ENCODE measurements around the gene NUDT16L1.

Gene NUDT16L1

GRCh38 chr16:4691666-4692412 lies 1.5 kb upstream of the NUDT16L1 start:
- no peaks in the 10 kb centered on the region for H3K9me3 Mint-ChIP-seq
- ATAC-seq (replicated peaks) = no peak
- H3K4me1 Mint-ChIP-seq = peaks cover 22 to 41% of the 10 kb centered on the region in 2 donors
- DNase-seq = no peak
- H3K27ac Mint-ChIP-seq = peak overlapping the region; percentile 94
- no peaks in the 10 kb centered on the region for H3K27me3 Mint-ChIP-seq
- peaks cover 25 to 35% of the 10 kb centered on the region in 2 donors for H3K36me3 Mint-ChIP-seq
- peak overlapping the region; percentile 87 to 90 for H3K4me3 Mint-ChIP-seq

GRCh38 chr16:4692460-4693295 lies 684 bp upstream of the NUDT16L1 start:
- Mint-ChIP-seq H3K4me1 (peaks cover 22 to 41% of the 10 kb centered on the region in 2 donors), H3K9me3 (no peaks in the 10 kb centered on the region), H3K27me3 (no peaks in the 10 kb centered on the region), H3K4me3 (peak overlapping the region; percentile 87 to 90), H3K27ac (peak overlapping the region; percentile 94), H3K36me3 (peaks cover 26 to 31% of the 10 kb centered on the region in 2 donors)
- DNase-seq (no peak), ATAC-seq (replicated peaks) (peak; percentile 15 to 19)

- H3K27ac Mint-ChIP-seq = peak overlapping the region; percentile 83
- H3K27me3 Mint-ChIP-seq = no peaks in the 10 kb centered on the region
- no peaks in the 10 kb centered on the region for H3K9me3 Mint-ChIP-seq
- peak overlapping the region; percentile 79 to 90 for H3K4me3 Mint-ChIP-seq
- ATAC-seq (replicated peaks) (peak; percentile 48 to 58), DNase-seq (peak; percentile 32)
- H3K4me1 Mint-ChIP-seq = peaks cover 20 to 41% of the 10 kb centered on the region in 2 donors
- peaks cover 23 to 27% of the 10 kb centered on the region in 2 donors for H3K36me3 Mint-ChIP-seq
These were observed 737 bp downstream of the NUDT16L1 start for GRCh38 chr16:4693956-4694641.

- no peak for DNase-seq
- H3K4me1 Mint-ChIP-seq = peaks cover 20 to 41% of the 10 kb centered on the region in 2 donors
These were observed 1.5 kb downstream of the NUDT16L1 start for GRCh38 chr16:4694642-4695451.

GRCh38 chr16:4695473-4696171 lies 2.3 kb downstream of the NUDT16L1 start:
- H3K9me3 Mint-ChIP-seq = no peaks in the 10 kb centered on the region
- H3K4me1 Mint-ChIP-seq = peaks cover 19 to 36% of the 10 kb centered on the region in 2 donors

More at GRCh38 chr16:4694642-4695451, 1.5 kb downstream of the NUDT16L1 start:
- Mint-ChIP-seq H3K4me3 (peak overlapping the region; percentile 79 to 90), H3K36me3 (peaks cover 29 to 30% of the 10 kb centered on the region in 2 donors), H3K9me3 (no peaks in the 10 kb centered on the region), H3K27me3 (no peaks in the 10 kb centered on the region), H3K27ac (peak overlapping the region; percentile 83)
- no peak for ATAC-seq (replicated peaks)

GRCh38 chr16:4696172-4696904 lies 3.0 kb downstream of the NUDT16L1 start:
- Mint-ChIP-seq H3K9me3 (no peaks in the 10 kb centered on the region), H3K27me3 (no peaks in the 10 kb centered on the region), H3K27ac (peak overlapping the region; percentile 42), H3K36me3 (peaks cover 29 to 31% of the 10 kb centered on the region in 2 donors), H3K4me3 (no peak overlapping the region), H3K4me1 (peaks cover 16 to 31% of the 10 kb centered on the region in 2 donors)
- DNase-seq (no peak), ATAC-seq (replicated peaks) (no peak)

More at GRCh38 chr16:4695473-4696171, 2.3 kb downstream of the NUDT16L1 start:
- H3K27me3 Mint-ChIP-seq = no peaks in the 10 kb centered on the region
- H3K36me3 Mint-ChIP-seq = peaks cover 28 to 29% of the 10 kb centered on the region in 2 donors
- ATAC-seq (replicated peaks) (no peak), DNase-seq (no peak)
- H3K27ac Mint-ChIP-seq = peak overlapping the region; percentile 69
- H3K4me3 Mint-ChIP-seq = peak overlapping the region; percentile 79 to 90

GRCh38 chr16:4696905-4697847 lies 3.8 kb downstream of the NUDT16L1 start:
- ATAC-seq (replicated peaks) = no peak
- Mint-ChIP-seq H3K27ac (peak overlapping the region; percentile 37), H3K9me3 (no peaks in the 10 kb centered on the region), H3K36me3 (peaks cover 30 to 31% of the 10 kb centered on the region in 2 donors), H3K4me1 (peaks cover 14 to 26% of the 10 kb centered on the region in 2 donors), H3K4me3 (no peak overlapping the region), H3K27me3 (no peaks in the 10 kb centered on the region)
- DNase-seq = no peak

- Mint-ChIP-seq H3K4me3 (no peak overlapping the region), H3K36me3 (peaks cover 27 to 29% of the 10 kb centered on the region in 2 donors), H3K27ac (peak overlapping the region; percentile 37), H3K4me1 (peaks cover 7 to 22% of the 10 kb centered on the region in 2 donors), H3K27me3 (no peaks in the 10 kb centered on the region), H3K9me3 (no peaks in the 10 kb centered on the region)
- ATAC-seq (replicated peaks) (no peak), DNase-seq (no peak)
These were observed 4.5 kb downstream of the NUDT16L1 start for GRCh38 chr16:4697848-4698291.

- peaks cover 27 to 29% of the 10 kb centered on the region in 2 donors for H3K36me3 Mint-ChIP-seq
- no peaks in the 10 kb centered on the region for H3K9me3 Mint-ChIP-seq
- no peak for ATAC-seq (replicated peaks)
- no peaks in the 10 kb centered on the region for H3K27me3 Mint-ChIP-seq
- DNase-seq = no peak
- no peak overlapping the region for H3K4me3 Mint-ChIP-seq
- peaks cover 7 to 17% of the 10 kb centered on the region in 2 donors for H3K4me1 Mint-ChIP-seq
- no peak overlapping the region for H3K27ac Mint-ChIP-seq
These were observed 5.1 kb downstream of the NUDT16L1 start for GRCh38 chr16:4698321-4699045.

GRCh38 chr16:4699046-4699556 lies 5.7 kb downstream of the NUDT16L1 start:
- DNase-seq (no peak), ATAC-seq (replicated peaks) (no peak)
- peaks cover 26 to 29% of the 10 kb centered on the region in 2 donors for H3K36me3 Mint-ChIP-seq
- H3K27me3 Mint-ChIP-seq = no peaks in the 10 kb centered on the region
- H3K4me1 Mint-ChIP-seq = peaks cover 6 to 17% of the 10 kb centered on the region in 2 donors
- H3K4me3 Mint-ChIP-seq = no peak overlapping the region
- no peak overlapping the region for H3K27ac Mint-ChIP-seq
- no peaks in the 10 kb centered on the region for H3K9me3 Mint-ChIP-seq

GRCh38 chr16:4700380-4700996 lies 7.1 kb downstream of the NUDT16L1 start:
- Mint-ChIP-seq H3K4me1 (peaks cover 1 to 5% of the 10 kb centered on the region in 2 donors), H3K27ac (no peak overlapping the region), H3K27me3 (no peaks in the 10 kb centered on the region), H3K4me3 (no peak overlapping the region), H3K36me3 (peaks cover 29 to 34% of the 10 kb centered on the region in 2 donors), H3K9me3 (no peaks in the 10 kb centered on the region)
- ATAC-seq (replicated peaks) = peak; percentile 48 to 52
- no peak for DNase-seq
